Fibroblast of pulmonary artery (primary cell): ENCODE data around the gene ATXN7L2.
A peak's percentile ranks its signal among the peaks of the same experiment; 100 is the strongest.

ENCODE experiments used
- DNase-seq: peaks from one replicate; pipeline ENCODE4 v3.0.0-alpha.2; 2010; ENCODE audit warnings: low read depth
- H3K4me3 ChIP-seq: replicated peaks from 2 replicates; pipeline ENCODE4 v1.5.1; 2011; ENCODE audit warnings: low read depth, mild to moderate bottlenecking, control low read depth, low read length, moderate library complexity
- TF ChIP-seq, protein P1 (sequence below): IDR thresholded peaks from 2 replicates; pipeline ENCODE4 v1.5.1; 2011; ENCODE audit warnings: mild to moderate bottlenecking, control low read depth, low read length, inconsistent platforms; ENCODE audit errors: missing control alignments

The ATXN7L2 gene

DNA sequence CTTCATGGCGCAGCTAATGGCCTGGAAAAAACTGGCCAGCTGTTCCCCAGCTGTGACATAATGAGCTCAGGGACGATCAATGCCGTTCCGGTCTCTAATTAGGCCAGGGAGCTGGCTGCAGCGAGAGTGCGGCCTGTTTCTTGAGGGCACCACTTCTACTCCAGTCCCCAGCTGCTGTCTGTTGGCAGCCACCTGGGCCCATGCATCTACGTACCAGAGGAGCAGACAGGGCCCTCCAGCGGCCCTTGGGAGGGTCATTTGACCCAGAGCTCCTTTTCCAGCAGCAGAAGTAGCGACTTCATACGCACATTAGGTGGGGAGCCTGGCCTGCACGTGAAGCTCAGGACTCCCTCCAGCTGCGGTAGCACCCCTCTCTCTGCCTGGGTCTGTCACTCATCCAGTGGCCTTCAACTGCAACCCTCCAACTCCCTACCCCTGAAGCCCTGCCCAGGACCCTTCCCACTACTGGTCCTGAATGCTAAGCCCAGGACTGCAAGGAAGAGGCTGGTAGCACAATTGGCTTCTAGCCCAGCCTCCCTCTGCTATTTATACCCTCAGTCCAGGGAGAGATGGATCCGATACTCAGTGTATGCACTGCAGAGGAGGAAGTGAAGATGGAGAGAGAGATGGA lies 46.9 kb downstream of the ATXN7L2 start:
- H3K4me3 ChIP-seq = no peak overlapping the region
- DNase-seq = no peak
- TF ChIP-seq, protein P1, sequence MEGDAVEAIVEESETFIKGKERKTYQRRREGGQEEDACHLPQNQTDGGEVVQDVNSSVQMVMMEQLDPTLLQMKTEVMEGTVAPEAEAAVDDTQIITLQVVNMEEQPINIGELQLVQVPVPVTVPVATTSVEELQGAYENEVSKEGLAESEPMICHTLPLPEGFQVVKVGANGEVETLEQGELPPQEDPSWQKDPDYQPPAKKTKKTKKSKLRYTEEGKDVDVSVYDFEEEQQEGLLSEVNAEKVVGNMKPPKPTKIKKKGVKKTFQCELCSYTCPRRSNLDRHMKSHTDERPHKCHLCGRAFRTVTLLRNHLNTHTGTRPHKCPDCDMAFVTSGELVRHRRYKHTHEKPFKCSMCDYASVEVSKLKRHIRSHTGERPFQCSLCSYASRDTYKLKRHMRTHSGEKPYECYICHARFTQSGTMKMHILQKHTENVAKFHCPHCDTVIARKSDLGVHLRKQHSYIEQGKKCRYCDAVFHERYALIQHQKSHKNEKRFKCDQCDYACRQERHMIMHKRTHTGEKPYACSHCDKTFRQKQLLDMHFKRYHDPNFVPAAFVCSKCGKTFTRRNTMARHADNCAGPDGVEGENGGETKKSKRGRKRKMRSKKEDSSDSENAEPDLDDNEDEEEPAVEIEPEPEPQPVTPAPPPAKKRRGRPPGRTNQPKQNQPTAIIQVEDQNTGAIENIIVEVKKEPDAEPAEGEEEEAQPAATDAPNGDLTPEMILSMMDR = no peak

DNA sequence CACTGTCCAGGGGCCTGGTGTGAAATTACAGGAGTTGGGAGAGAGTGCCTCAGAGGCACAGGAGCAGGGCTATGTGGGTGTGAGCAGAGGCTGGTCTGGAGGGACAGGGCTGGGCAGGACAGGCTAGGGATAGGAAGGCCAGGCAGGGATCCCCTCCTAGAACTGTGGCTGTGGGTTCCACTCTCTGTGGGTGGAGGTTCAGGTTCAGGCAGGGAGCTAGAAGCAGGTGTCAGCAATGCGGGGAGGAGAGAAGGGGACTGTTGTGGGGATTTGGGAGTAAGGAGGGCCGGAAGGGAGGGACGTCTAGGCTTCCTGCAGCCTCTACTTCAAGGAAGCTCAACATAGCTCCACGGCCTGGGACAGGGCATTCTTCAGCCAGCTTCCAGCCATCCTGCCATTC lies 47.7 kb downstream of the ATXN7L2 start:
- TF ChIP-seq, protein P1 = no peak
- DNase-seq = no peak
- no peak overlapping the region for H3K4me3 ChIP-seq

DNA sequence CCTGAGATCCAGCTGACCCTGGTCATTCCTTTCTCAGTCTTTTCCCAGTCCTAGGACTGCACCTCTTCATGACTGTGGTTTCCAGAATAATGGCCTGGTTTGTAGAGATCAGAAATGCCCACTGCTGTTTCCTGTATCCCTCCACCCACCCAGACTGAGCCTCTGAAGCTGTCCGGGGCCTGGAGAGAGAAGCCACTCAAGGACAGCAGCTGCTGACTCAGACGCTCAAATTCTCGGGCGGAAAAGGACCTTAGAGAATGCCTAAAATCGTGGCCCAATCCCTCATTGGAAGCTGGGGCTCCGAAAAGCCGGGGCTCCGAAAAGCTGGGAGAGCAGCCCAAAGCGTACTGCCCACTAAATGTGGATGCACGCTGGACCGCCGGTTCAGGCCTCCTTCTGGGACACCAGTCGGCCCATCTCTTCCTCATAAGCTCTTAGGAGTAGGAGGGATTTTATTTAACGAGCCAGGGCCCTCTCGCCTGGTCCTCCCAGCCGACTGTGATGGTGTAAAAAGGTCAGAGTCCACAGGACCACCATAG lies 48.2 kb downstream of the ATXN7L2 start:
- DNase-seq = no peak
- H3K4me3 ChIP-seq = no peak overlapping the region
- TF ChIP-seq, protein P1 = no peak

DNA sequence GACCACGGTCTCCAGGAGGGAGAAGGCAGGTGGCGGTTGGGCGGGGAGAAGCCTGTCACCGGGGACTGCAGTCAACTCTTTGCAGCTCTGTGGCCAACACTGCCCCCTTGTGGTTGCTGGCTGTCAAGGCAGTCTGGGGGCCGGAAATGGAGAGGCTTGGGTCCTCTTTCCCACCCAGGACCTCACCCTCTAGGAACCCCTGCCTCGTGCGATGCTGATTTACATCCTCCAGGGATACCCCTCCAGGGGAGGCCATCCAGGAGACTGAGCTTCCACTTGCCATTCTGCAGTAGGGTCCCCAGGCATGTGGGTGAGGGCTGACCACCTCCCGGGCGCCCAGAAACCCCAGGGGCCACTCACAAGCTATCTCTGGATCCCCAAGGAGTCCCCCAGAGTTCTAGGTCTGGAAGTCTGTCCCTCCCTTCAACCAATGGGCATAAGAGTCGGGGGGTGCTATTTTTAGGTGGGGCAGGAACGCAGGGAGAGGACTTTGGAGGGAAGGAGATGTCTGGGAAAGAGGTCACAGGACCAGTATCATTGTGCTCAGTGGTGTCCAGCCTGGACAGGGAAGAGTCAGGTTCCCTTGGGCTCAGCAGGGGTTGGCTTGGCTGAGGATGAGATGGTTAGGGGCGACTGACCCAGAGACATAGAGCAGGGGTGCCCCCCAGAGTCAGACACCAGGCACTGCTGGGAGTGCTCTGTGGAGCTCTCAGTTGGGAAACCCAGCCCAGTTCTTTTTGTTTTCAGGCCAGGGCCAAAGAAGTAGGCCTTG lies 48.8 kb downstream of the ATXN7L2 start:
- peak; percentile 79 for DNase-seq
- TF ChIP-seq, protein P1 = peak; percentile 93
- H3K4me3 ChIP-seq = no peak overlapping the region

DNA sequence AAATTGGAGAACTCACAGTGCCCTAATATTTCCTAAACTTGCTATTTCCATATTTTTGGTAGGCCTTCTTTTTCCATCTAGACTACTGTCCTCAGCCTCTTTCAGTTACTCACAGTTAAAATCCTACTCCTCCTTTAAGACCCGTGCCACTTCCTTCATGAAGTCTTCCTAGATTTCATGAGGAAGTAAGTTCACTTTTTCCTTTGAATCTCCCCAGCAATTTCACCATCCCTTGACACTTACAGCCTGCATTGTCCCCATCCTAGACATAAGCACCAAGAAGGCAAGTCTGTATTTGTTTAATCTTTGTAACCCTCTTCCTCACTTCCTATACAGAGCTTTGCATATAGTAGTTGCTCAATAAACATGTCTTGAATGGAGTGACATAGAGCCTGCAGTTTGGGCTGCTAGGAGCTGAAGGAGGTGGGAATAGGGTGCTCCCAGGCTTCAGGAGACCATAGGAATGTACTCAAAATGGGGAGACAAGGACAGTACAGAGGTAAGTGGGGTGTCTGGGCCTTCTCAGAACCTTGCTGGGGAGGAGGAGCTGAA lies 50.7 kb downstream of the ATXN7L2 start:
- DNase-seq = no peak
- TF ChIP-seq, protein P1 = no peak
- no peak overlapping the region for H3K4me3 ChIP-seq

DNA sequence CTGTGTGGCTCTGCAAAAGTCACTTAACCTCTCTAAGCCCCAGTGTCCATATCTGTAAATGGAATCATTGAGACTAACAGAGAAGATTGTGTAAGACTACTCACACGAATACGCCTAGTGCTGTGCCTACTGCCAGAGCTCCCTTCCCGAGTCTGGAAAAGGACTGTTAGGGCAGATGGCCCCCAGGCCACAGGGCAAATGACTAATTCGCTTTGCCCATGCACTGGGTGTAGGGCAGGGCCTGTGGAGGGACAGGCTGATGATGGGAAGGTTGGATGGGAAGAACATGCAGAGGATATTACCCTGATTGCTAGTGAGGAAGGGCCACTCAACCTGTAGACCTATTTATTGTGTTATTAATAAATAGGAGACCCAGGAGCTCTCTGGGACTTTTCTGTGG lies 51.8 kb downstream of the ATXN7L2 start:
- no peak overlapping the region for H3K4me3 ChIP-seq
- TF ChIP-seq, protein P1 = no peak
- DNase-seq = no peak
